Measurements from ENCODE around the gene NPM3.

Gene NPM3

DNA sequence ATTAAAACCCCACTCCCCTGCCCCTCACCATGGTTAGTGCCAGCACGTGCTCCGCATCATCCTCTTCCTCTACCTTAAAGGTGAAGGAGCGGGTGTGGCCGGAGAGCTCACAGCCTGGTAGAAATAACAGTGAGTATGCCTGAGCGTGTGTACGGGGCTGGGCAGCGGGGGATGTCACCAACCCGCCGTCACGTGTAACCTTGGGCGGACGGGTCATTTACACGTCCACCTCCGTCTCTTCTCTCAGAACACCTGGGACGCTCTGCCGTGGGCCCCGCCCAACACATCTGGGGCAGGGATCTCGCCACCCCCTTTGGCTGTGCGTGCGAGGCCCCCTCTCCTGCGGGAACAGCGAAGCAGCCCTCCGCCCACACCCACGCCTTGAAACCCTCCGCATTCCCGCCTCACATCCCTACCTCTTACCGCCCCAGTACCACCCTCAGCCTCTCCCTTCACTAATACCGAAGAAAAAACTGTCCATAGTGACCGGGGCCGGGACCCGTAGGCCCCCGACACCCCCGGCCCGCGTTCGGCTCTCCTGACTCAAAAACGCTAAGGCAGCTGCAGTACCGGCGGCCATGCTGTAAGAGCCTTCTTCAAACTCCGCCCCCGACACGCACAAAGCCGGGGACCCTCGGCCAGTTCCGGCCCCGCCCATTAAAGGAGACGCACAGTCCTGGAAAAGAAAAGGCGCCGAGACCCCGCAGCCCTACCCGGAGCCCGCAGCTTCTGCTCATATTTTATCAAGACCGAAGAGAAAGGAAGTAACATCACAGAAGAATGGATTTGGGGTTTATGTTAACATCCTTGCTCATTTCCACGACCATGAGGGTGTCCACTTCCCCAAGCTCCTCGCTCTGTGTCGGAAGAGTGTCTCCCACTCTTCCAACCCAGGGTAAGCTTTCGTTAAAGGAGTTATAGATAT lies at the start of gene NPM3:
NPM3 (minus strand) TSS at position 636 of the 925 bp plus-strand sequence; CDS start at position 580, 56 bp downstream.
- peak; percentile 76 for DNase-seq

GRCh38 chr10:101832325-101832771 lies 49.1 kb upstream of the NPM3 start:
- DNase-seq, result no peak

- DNase-seq, result no peak
Observed at GRCh38 chr10:101831169-101831811, 48.0 kb upstream of the NPM3 start.

- DNase-seq, result peak; percentile 90
Observed at GRCh38 chr10:101830322-101831168, 47.3 kb upstream of the NPM3 start.

DNA sequence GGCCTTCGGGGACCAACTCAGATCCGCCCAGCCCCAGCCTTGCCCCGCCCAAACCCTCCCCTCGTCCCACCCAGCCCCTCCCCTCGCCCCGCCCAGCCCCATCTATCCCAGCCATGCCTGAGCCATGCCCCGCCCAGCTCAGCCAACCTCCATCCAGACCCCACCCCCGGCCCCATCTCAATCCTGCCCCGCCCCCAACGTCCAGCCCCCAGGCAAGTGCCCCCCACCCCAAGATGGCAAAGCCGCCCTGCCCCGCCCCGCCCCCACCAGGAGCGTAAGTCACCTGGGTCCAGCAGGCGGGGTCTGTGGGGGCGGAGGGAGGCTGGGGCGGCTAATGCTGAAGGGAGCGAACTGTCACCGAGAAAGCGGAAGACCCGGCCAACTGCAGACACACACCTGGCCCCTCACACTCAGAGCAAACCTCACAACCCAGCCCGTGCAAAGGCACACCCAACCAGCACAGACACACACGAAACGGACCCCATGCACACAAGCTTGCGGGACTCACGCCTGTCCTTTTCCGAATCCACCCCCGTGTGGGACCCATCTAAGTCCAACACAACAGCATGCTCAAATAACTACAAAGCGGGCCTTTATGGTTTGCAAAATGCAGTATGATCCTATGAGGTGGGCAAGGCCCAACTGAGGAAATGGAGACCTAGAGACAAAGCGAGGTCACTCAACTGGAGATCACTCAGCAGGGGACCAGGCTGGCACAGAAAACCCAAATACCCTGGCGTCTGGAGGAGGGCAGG lies 46.5 kb upstream of the NPM3 start:
- DNase-seq, result peak; percentile 63

GRCh38 chr10:101828766-101829551 lies 45.7 kb upstream of the NPM3 start:
- DNase-seq, result no peak

GRCh38 chr10:101827919-101828600 lies 44.8 kb upstream of the NPM3 start:
- no peak for DNase-seq

DNA sequence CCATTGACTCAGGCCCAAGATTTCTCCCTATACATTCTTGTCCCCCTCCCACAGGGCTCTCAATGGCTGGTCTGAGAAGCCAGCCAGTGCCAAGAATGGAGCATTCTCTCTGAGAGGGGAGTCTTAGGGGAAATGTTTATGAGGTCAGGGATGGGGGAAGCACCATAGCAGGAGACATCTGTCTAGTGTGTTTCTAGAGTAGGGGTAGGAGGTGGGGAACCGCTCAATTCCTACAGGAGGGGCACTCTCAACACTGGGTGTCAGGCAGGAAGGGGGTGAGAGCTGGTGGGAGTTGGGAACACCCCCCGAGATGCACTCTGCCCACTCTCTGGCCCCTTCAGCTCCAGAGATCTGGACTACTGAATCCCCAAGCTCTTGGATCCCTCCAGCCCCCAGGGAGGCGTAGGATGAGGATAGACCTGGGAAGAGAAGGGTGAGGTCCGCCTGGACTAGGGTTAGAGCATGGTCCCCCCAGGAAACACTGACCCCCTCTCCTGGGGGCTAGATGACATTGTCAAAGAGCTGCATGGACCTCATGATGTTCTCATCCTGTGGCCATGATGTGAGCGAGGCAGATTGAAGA lies 43.7 kb upstream of the NPM3 start:
- no peak for DNase-seq

DNA sequence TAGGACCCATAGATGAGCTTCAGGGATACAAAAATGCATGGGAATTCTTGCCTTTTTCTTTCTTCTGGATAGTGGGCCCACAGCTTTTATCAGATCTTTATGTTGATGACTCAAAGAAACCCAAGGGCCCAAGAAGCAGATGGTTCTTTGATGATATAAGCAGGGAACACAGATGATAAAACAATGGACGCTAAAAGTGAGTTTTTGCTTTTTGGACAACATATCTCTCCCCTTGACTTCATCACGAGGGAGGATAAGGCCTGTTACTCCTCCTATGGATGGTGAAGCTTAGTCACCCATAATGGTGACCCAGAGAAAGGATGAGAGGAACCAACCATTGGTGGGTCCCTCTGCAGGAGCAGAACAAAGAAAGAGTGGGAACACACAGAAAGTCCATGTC lies 41.5 kb upstream of the NPM3 start:
- DNase-seq, result no peak

DNA sequence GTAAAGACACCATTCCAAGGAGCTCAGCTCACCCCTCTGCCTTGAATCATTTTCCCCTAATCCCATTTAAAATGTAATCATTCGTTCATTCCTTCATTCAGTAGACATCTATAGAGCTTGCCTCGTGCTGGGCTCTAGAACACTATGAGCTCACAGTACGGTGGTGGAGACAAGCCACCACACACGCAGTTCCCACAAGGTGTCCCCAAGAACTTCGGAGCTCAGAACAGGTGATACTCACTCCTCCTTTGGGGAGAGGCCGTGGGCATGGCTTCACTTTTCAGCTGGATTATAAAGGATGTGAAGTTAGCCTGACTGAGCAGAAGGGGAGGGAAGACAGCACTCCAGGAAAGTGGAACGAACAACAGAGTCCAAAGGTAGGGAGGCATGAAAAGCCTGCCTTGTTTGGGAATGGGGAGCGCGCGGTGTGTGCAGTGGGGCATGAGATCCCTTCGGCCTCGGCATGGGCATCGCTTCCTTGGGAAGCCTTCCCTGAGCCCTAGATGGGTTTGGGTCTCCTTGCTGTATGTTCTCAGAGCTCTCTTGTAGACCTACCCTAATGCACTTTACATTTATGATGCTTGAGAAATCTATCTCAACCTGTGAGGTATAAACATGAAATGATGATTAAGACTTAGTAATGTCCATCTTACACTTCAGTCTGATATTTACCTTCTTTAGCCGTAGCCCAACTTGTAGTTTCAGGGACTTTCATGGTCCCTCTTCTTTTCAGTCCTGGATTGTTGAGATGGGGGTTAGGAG lies 35.8 kb upstream of the NPM3 start:
- no peak for DNase-seq

DNA sequence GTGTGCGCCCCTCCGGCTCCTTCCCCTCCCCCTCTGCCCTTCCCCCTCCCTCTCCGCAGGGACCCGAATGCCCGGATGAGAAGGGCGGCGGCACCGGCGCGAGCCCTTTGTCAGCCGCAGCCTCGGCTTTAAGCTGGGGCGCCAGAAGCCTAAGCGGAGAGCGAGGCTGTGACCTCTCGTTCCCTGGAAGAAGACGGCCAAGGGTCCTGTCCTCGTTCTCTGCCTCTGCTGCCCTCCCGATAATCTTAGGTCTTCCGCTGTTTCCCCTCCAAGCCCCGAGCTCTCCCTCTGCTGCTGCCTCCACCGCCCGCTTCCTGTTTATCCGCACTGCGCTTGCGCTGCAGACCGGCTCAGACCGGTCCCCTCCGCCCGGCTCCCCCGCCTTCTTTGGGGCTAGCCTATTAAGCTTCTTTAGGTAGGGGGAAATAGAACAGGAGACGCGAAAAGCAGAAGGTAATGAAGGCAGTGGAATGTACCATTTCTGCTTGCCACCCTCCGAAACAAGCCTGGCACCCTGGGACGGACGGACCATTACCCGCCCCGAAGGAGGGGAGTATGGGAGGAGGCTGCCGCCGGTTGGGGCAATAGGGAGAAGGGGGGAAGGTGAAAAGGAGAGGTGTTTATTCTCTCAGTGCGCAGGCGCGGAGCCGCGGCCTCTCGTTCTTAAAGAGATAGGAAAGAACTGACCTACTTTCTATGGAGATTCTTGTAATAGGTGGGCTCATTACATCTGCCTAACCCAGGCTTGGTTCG lies 35.0 kb upstream of the NPM3 start, which contains the start of gene OGA:
OGA (minus strand) TSS at position 326 of the 753 bp plus-strand sequence. CDS start 422 bp downstream, outside the sequence.
- DNase-seq, result peak; percentile 98

DNA sequence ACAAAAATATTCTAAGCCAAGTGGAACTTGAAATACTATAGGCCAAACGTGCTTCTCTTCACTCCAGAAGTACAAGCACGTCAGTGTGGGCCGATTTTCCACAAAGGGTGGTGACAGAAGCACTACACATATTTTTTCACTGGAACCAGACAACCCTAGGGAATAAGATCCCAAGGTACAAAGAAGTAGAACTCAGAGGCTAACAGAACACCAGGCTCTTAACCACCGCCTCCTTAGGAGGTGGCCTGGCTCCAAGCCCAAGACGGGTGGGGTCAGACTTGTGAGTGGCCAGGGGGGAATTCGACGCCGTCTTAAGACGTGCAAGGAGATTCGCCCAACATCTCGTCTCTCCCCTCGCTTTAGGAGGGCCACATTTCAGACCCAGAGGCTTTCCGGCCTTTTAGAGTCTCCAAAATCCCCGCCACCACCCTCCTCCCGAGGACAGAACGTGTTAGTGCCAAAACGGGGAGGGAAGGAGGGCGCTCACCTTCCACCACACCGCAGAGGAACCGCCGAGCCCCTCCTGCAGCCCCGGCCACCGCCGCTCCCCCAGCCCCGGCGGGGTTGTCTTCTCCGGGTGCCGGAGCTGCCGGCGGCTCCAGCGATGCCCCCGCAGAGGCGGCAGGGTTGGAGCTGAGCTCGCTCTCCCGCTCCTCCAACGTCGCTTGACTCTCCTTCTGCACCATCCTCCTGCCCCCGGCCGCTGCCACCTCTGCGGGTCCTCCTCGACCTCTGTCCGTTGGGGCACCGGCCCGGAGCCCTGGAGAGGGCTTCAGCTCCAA lies 34.3 kb upstream of the NPM3 start:
- peak; percentile 31 for DNase-seq

DNA sequence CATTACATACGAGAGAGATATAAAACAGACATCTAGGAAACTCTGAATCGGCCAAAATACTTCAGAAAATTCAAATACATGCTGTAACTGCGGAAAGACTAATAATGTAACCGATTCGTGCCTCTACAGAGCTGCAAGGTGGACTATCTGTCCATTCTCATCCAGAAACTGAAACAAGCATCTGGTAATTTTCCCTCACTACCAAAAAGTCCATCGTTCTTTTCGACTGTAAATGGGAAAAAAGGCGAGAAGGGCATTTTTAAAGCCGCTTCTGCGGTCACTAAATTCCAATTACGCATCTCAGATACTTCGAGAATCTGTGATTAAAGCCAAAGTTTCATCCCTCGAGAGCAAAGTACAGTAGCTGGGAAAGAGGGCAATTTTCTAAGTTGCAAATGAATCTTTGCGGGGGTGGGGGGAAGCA lies 33.7 kb upstream of the NPM3 start:
- DNase-seq, result no peak

DNA sequence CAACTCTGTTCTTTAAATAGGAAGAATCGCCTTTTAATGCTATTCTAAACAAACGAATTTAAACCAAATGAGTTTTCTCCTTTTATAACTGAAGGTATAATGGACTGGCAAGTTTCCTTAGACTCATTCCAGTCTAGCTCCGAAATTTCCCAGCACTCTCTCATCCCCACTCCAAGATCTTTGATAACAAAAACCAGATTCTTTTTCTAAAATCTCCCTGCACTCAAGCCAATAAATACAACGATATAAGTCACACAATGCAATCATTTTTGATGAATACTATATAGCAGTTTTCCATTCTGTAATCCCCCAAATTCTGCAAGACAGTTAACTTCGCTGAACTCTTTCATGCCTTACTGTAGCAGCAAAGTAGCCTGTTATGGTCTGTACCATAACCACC lies 33.1 kb upstream of the NPM3 start:
- DNase-seq, result no peak

GRCh38 chr10:101814466-101815071 lies 31.3 kb upstream of the NPM3 start:
- DNase-seq, result no peak

DNA sequence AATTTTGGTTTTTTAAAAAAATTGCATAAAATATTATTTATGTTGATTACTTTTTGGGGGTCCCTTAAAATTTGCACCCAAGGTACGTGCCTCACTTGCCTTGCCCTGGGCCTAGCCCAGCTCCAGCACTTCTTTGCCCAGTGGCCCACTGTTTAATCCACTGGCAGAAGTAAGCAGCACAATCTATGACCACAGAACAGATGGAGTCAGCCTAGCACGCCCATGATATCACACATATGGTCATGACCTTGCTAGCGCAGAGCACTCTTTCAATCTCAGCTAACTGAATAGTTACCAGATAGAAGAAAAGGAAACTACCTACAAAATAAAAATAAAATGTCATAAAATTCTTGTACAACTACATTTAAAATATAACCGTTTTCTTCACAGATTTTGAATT lies 29.4 kb upstream of the NPM3 start:
- no peak for DNase-seq

GRCh38 chr10:101807158-101807557 lies 23.9 kb upstream of the NPM3 start:
- no peak for DNase-seq

- no peak for DNase-seq
Observed at GRCh38 chr10:101803511-101803910, 20.3 kb upstream of the NPM3 start.

Measured in activated gamma-delta T cell treated with Interleukin-2 at 50 U/mL for 16 hours (primary cell).